KMS-11 (cell line): ENCODE data around the gene FKBP5.

ENCODE experiments used
- H2AFZ ChIP-seq: fragments of 200-600 bp; sonication (generic); 2 replicates; pipeline ENCODE4 v1.6.1; 2016; ENCODE audit warnings: antibody characterized with exemption, mixed run types, low read depth
- H3K27ac ChIP-seq: fragments of 200-600 bp; sonication (generic); 2 replicates; pipeline ENCODE4 v1.6.1; 2016; ENCODE audit warnings: mild to moderate bottlenecking, mixed run types
- H3K27me3 ChIP-seq: fragments of 200-600 bp; sonication (generic); 2 replicates; pipeline ENCODE4 v1.6.1; 2017; ENCODE audit warnings: mild to moderate bottlenecking, low read depth, mixed run types, moderate library complexity; ENCODE audit not compliant: insufficient read depth
- H3K36me3 ChIP-seq: fragments of 200-600 bp; sonication (generic); 2 replicates; pipeline ENCODE4 v1.6.1; 2017; ENCODE audit warnings: mild to moderate bottlenecking, mixed run types; ENCODE audit not compliant: insufficient read depth
- H3K4me1 ChIP-seq: fragments of 200-600 bp; sonication (generic); 2 replicates; pipeline ENCODE4 v1.6.1; 2016; ENCODE audit warnings: mild to moderate bottlenecking, low read depth, mixed run types; ENCODE audit not compliant: poor library complexity, severe bottlenecking
- H3K4me2 ChIP-seq: fragments of 200-600 bp; sonication (generic); 2 replicates; pipeline ENCODE4 v1.7.0; 2016; ENCODE audit warnings: mild to moderate bottlenecking, mixed run types
- H3K4me3 ChIP-seq: fragments of 200-600 bp; sonication (generic); IDR thresholded peaks from 2 replicates; pipeline ENCODE4 v1.6.1; 2017; ENCODE audit warnings: low read depth, low read length, mixed read lengths; ENCODE audit not compliant: insufficient read depth
- H3K79me2 ChIP-seq: fragments of 200-600 bp; sonication (generic); 2 replicates; pipeline ENCODE4 v1.6.1; 2016; ENCODE audit warnings: low read depth, mixed run types; ENCODE audit not compliant: insufficient read depth
- H3K9ac ChIP-seq: fragments of 200-600 bp; sonication (generic); 2 replicates; pipeline ENCODE4 v1.6.1; 2016; ENCODE audit warnings: mild to moderate bottlenecking, mixed run types
- H4K20me1 ChIP-seq: fragments of 200-600 bp; sonication (generic); 2 replicates; pipeline ENCODE4 v1.6.1; 2016; ENCODE audit warnings: mild to moderate bottlenecking, mixed run types; ENCODE audit not compliant: insufficient read depth
- CTCF ChIP-seq: fragments of 200-600 bp; sonication (generic); conservative IDR thresholded peaks from 2 replicates; pipeline ENCODE4 v1.6.1; 2017; ENCODE audit warnings: low read depth, mild to moderate bottlenecking, antibody characterized with exemption, low read length, moderate library complexity, mixed read lengths

The FKBP5 gene

GRCh38 chr6:35708585-35708984, 19.9 kb upstream of the FKBP5 start:
- Histone ChIP-seq H3K4me2 (no peak overlapping the region), H3K79me2 (no peaks in the 10 kb centered on the region), H3K27me3 (no peaks in the 10 kb centered on the region), H3K36me3 (no peaks in the 10 kb centered on the region), H4K20me1 (no peaks in the 10 kb centered on the region), H3K9ac (no peak overlapping the region), H3K4me3 (no peak overlapping the region), H2AFZ (no peak overlapping the region), H3K27ac (no peak overlapping the region), H3K4me1 (no peaks in the 10 kb centered on the region)
- no peak for TF ChIP-seq CTCF

DNA sequence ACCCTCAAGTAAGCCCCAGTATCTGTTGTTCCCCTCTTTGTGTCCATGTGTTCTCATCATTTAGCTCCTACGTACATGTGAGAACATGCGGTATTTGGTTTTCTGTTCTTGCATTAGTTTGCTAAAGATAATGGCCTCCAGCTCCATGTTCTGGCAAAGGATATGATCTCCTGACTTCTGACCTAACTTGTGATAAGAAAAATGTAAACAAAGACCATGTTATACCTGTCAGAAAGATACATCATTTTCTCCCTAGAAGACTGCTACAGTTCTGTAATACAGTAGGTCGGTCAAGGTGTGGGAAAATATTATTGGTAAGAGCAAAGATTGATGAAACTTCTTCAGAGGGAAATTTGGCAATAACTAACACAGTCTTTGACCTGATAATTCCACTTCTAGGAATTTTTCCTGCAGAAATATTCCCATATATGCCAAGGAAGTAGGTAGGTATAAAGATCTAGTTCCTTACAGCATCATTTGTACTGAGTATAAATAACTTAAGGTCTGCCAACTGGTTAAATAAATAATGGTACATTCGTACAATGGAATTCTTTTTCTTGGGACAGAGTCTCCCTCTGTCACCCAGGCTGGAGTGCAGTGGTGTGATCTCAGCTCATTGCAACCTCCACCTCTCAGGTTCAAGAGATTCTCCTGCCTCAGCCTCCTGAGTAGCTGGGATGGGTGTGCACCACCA, 19.1 kb upstream of the FKBP5 start:
- Histone ChIP-seq H3K79me2 (no peaks in the 10 kb centered on the region), H3K27ac (no peak overlapping the region), H2AFZ (no peak overlapping the region)

DNA sequence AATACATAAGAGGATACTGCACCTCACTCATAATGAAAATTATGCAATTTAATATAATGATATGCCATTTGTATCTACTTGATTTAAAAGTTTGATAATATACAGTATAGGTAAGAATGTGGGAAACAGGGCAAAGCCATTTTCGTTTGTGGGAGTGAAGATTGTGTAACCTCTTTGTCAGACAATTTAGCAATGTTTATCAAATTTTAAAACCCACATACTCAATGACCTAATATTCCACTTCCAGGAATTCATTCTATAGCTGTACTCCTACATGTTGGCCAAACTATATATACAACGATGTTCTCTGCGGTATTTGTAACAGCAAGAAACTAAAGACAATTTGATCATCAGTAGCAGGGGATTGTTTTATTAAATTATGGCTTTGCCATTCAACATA, 17.8 kb upstream of the FKBP5 start:
- H3K4me3 ChIP-seq, result no peak overlapping the region
- no peak overlapping the region for H3K4me2 ChIP-seq
- TF ChIP-seq CTCF, result no peak
- H3K36me3 ChIP-seq, result no peaks in the 10 kb centered on the region
- no peaks in the 10 kb centered on the region for H3K79me2 ChIP-seq
- no peak overlapping the region for H2AFZ ChIP-seq
- H3K27me3 ChIP-seq, result no peaks in the 10 kb centered on the region
- no peaks in the 10 kb centered on the region for H4K20me1 ChIP-seq
- no peak overlapping the region for H3K27ac ChIP-seq
- H3K9ac ChIP-seq, result no peak overlapping the region
- H3K4me1 ChIP-seq, result no peaks in the 10 kb centered on the region

More for the DNA sequence above, 19.1 kb upstream of the FKBP5 start:
- Histone ChIP-seq H4K20me1 (no peaks in the 10 kb centered on the region), H3K9ac (no peak overlapping the region), H3K4me3 (no peak overlapping the region), H3K4me1 (no peaks in the 10 kb centered on the region), H3K27me3 (no peaks in the 10 kb centered on the region), H3K36me3 (no peaks in the 10 kb centered on the region), H3K4me2 (no peak overlapping the region)
- no peak for TF ChIP-seq CTCF

DNA sequence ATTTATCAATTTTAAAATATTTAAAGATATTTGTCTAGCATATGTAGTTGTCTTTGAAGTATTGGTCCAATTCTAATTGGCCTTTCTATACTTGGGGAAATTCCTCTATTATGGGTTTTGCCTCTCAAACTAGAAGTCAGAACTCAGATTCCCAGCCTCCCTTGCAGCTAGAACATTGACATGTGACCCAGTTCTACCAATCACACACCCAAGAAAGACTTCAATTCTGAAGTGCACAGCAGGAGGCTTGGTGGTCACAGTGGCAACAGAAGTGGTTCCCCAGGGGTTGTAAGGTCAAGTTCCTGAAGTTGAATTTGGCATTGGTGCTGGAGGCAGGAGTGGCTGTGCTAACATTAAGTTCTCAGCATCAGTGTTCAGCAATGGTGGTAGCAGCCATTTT, 14.8 kb upstream of the FKBP5 start:
- Histone ChIP-seq H3K27ac (no peak overlapping the region), H2AFZ (peak overlapping the region; percentile 3; the same call in 1 of the 2 replicates), H3K4me2 (no peak overlapping the region), H3K4me3 (no peak overlapping the region), H3K4me1 (no peaks in the 10 kb centered on the region), H4K20me1 (no peaks in the 10 kb centered on the region), H3K36me3 (no peaks in the 10 kb centered on the region), H3K9ac (no peak overlapping the region), H3K27me3 (no peaks in the 10 kb centered on the region), H3K79me2 (no peaks in the 10 kb centered on the region)
- TF ChIP-seq CTCF, result no peak
